HG03575 (cell line): Measurements from ENCODE around the gene MATN1.

Experiments used
- ATAC-seq: cut with Tn5 transposase; IDR thresholded peaks from one replicate; pipeline ENCODE4 v1.9.1; 2021; ENCODE audit not compliant: unreplicated experiment, insufficient number of reproducible peaks, low FRiP score; ENCODE audit errors: extremely low read depth

The MATN1 gene

DNA sequence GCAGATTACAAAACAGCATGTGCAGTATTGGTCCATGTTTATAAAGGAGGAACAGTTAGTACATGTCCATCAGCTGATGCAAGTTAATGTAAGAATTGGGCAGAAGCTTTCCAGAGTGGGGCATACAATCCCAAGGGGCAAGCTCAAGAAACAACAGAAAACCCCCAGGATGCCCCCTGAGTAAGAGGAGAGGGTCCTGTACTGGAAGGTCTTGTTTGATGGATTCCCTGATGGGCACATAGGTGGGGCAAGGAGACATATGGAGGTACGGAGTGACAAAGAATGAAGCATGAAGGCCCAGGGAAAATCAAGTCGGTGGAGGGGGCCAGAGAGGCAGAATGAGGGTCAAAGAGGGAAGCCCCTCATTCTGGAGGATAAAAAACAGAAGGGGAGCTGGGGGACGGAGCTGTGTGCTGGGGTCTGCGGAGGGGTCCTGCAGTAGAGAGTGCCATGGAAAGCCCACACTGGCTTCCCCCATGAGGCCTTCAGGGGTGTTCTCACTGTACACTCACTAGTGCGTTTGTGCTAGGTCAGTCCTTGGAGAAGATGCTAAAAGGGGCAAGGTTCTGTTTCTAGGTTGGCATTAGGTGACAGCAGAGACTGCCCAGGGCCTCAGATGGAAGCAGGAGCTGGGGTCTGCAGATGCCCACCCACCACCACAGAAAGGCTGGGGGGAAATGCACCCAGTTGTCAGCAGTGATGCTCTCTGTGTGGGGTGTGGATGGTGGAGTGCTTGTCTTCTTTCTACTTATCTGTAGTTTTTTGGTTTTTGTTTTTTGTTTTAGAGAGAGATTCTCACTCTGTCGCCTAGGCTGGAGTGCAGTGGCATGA is 12.5 kb upstream of the MATN1 start:
- no peak for ATAC-seq

DNA sequence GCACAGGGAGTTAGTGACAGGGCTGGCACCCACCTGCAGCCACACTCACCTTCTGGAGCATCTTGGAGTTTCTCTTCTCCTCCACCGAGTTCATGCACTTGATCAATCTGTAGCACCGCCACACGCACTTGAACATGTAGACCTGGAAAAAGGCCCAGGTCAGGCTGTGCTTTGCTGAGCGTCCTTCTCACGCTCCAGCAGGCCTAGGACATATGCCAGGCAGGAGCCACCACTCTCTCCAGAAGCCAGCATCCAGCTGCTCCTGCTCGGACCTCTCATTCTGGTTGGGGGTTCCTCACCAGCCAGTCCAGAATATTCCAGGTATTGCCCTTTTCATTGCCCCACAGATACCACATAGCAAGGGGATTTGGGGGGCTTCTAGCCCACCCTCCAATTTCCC is 11.7 kb upstream of the MATN1 start:
- no peak for ATAC-seq

GRCh38 chr1:30734580-30734979 is 11.2 kb upstream of the MATN1 start:
- no peak for ATAC-seq

GRCh38 chr1:30734106-30734505 is 10.7 kb upstream of the MATN1 start:
- ATAC-seq, result no peak

DNA sequence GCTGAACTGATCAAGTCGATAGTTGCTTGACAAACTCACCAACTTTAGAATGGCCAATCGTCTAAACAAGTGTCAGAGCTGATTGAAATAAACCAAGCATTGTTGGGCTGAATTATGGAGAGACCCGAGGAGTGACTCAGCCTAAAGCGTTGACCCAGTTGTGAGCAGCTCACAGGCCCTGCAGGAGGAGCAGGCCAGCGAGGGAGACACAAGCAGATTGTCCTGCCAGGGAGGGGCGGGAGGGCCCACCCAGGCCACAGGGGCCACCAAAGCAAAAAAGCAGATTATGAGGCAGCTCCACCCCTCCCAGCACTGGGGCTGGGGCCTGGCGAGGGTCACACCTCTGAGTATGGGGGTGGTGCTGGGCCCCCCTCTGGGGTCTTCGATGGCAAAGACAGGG is 10.1 kb upstream of the MATN1 start:
- no peak for ATAC-seq

DNA sequence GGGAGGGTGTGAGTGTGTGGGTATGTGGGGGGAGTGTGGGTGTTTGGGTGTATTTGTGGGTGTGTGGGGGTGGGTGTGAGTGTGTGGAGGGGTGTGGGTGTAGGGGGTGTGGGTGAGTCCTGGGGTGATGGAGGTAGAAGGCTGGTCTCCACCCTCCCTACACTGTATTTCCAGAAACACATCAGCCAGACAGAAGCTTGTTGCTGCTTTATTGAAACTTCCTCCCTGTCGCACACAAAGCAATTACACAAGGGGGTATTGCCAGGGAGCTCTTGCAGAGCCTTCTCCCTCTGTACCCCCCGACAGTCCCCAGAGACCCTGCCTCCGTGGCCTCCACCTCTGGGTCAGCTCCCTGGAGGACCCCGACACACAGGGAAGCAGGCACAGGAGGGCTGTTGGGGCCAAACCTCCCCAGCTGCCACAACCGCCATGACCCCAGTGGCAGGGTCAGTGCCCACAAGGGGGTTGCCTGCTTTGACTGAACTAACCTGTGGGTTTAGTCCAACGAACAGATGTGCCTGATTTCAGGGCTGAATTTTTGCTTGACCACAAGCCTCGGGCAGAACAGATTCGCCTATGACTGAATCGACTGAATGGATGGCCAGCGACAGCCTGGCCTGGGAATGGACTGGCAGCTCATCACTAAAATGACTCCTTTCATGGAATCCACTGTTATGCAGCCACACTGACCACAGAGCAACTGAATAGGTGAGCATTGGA is 9.1 kb upstream of the MATN1 start:
- ATAC-seq, result no peak

DNA sequence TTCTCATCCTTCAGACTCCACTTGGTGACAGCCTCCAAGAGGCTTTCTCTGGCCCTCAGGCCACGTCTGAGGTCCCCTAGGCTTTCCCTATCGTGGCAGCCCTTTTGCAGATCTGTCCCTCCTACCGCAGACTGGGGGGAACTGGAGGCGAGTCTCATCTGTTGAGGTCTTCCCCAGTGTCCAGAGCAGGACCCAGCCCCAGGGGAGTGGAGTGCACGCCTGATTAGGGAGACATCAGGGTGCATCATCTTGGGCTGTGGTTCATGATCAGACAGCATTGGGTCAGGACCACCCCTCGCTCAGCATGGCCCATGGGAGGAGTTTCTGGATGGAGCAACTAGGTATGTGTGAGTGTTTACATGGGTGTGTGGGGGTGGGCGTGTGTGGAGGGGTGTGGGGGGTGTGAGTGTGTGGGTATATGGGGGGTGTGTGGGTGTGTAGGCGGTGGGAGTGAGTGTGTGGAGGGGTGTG is 8.5 kb upstream of the MATN1 start:
- ATAC-seq, result no peak

DNA sequence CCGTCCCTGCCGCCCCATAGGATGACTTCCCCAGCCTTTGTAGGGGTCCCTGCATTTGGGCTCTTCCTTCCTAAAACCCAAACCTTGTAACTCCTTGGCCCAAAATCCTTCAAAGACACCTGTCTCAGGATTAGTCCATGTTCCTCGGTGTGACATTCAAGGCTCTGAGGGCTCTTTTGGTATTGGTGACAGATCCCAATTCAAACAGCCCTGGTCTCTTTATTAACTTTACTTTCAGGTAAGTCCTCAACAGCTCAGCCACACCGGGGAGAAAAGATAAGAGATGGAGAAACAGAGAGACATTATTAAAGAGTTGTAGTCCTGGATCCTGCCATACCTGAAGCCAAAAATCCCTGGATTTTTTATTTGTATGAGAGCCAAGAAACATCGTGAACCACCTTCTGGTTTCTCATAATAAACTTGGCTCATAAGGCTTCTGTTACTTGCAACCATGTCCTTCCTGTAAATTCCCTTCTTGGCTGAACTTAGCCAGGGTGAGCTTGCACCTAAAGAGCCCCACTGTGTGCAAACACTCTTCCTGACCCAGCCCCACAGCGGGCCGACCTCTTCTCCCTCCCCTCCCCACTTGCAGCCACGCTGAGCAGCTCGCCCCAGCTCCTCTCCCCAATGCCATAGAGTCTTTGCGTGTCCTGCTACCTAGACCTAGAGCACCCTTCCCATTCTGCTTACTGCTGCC is 7.9 kb upstream of the MATN1 start:
- ATAC-seq, result no peak

GRCh38 chr1:30730346-30731108 is 7.1 kb upstream of the MATN1 start:
- no peak for ATAC-seq

- no peak for ATAC-seq
Observed at GRCh38 chr1:30729901-30730300, 6.5 kb upstream of the MATN1 start.

DNA sequence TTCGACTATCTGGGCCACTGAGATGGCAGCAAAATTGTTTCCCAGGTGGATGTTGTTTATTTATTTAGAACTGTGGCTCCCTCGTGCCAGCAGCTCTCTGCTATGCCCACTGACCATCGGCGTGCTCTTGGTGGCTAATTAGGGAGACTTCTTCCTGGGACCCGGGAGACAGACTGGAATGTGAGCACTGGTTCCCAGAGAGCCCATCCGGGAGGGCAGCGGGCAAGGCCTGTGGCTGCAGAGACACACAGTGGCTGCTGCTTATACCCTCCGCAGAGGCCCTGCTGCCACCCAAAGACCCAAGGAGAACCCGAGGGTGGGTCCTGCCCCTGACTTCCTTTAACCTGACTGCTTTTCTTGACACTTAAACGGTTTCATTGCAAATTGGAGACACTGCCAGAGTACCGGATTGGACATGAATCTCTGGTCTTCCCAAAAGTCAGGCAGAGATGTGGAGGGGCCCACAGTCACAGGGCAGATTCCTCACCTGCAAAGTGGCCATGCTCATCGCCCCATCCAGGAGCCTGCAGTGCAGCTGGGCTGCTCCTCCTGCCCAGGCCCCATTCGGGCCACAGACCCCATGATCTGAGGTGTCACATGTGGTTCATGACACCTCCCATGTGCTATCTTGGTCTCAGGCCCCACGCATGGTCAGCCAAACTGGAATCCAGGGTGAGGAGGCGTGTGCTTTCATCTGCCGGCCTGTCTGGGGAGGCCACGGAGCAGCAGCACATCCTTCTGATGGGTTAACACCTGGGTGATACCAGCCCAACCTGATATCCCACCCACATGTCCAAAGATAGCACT is 5.7 kb upstream of the MATN1 start:
- no peak for ATAC-seq

- no peak for ATAC-seq
Observed at GRCh38 chr1:30728340-30728739, 5.0 kb upstream of the MATN1 start.

- no peak for ATAC-seq
Observed at GRCh38 chr1:30727824-30728223, 4.4 kb upstream of the MATN1 start.

- ATAC-seq, result no peak
Observed at GRCh38 chr1:30726773-30727684, 3.6 kb upstream of the MATN1 start.

GRCh38 chr1:30726236-30726635 is 2.9 kb upstream of the MATN1 start:
- ATAC-seq, result no peak

DNA sequence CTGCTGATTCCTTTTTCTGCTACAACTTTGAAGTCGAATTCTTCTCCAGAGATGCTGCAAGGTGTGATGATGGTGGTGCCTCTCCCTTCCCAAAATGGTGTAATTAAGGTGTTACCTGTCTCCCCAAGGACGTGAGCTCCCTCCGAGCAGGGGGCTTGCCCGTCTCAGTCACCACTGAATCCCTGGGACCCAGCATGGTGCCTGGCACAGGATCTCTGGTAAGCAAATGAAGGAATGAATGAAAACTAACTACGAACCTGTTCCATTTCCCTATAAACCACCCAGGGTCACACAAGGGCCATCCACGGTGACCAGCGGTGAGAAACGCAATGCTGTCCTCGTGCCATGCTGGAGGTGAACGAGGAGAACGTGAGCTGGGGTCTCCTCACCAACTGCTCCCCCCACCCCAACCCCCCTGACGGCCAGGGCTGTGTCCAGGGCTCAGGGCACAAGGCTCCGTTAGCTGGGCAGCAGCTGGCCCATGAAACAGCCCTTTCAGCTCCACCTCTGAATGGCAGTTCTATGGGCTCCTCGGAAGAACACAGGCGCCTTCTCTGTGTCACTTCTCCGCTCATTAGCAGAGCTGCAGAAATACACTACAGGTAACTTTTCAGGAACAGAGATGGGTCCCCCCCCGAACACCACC is 2.2 kb upstream of the MATN1 start:
- no peak for ATAC-seq
